ENCODE data around the gene GRK4. TPM values are rescaled to one million over a fixed set of nuclear protein-coding genes. Genes with fewer than 3 reads are reported as not detected.

Gene GRK4
- total and polyA plus RNA-seq, 2 donors (not counting 1 experiment from before 2014, with no cell fraction given), result 0.73 to 2.3 TPM

GRCh38 chr4:3025881-3026280, 62.5 kb downstream of the GRK4 start:
- Mint-ChIP-seq H3K27ac (no peak overlapping the region), H3K4me1 (no peaks in the 10 kb centered on the region), H3K27me3 (peaks cover 17% of the 10 kb centered on the region), H3K4me3 (no peak overlapping the region), H3K9me3 (ENCODE audit: insufficient read depth) (no peaks in the 10 kb centered on the region)
- DNase-seq (no peak), ATAC-seq (ENCODE audit: low read depth) (no peak)
- Histone ChIP-seq H3K27ac (ENCODE audit: low read length in 2 of 2) (no peak overlapping the region), H3K79me2 (ENCODE audit: control insufficient read depth, insufficient read depth, low read length) (no peaks in the 10 kb centered on the region), H3K9me3 (ENCODE audit: control extremely low read depth in 1 of 3, control insufficient read depth in 2 of 3, insufficient read depth in 1 of 3, low read length in 2 of 3) (peaks cover 0 to 11% (median 0%) of the 10 kb centered on the region in 3 donors), H3K4me3 (ENCODE audit: control extremely low read depth in 1 of 5, extremely low read depth in 1 of 5, insufficient read depth in 1 of 5, low read depth in 2 of 5, low read length in 4 of 5) (no peak overlapping the region), H3K4me1 (ENCODE audit: control insufficient read depth in 2 of 2, insufficient read depth in 2 of 2, low read length in 2 of 2) (no peaks in the 10 kb centered on the region), H3K9ac (ENCODE audit: low read length) (no peak overlapping the region), H3K4me2 (replicated peaks; ENCODE audit: low read depth, low read length, poor library complexity, severe bottlenecking) (no peak overlapping the region), H2AFZ (ENCODE audit: insufficient read depth, low read depth, low read length, poor library complexity, severe bottlenecking) (no peak overlapping the region), H4K20me1 (ENCODE audit: control insufficient read depth, insufficient read depth, low read length, poor library complexity, severe bottlenecking) (no peaks in the 10 kb centered on the region), H3K36me3 (replicated peaks in 1 of 2; ENCODE audit: control extremely low read depth in 1 of 2, control insufficient read depth in 1 of 2, extremely low read depth in 1 of 2, insufficient read depth in 2 of 2, low read length in 1 of 2) (no peaks in the 10 kb centered on the region), H3K27me3 (replicated peaks in 1 of 4; ENCODE audit: control extremely low read depth in 1 of 4, control insufficient read depth in 3 of 4, insufficient read depth in 4 of 4, low read length in 3 of 4) (peaks cover 0 to 6% (median 2%) of the 10 kb centered on the region in 4 experiments)
- CTCF ChIA-PET, result no interaction called here
- WGBS (ENCODE audit: insufficient coverage), result 95% methylated on average over 17 of the region's 21 CpGs
- intact Hi-C loops (cut with micrococcal nuclease), result no loop called here
- TF ChIP-seq EZH2 (IDR thresholded peaks at IDR 0.05; ENCODE audit: borderline replicate concordance, insufficient read depth, low read depth, low read length, poor library complexity, severe bottlenecking) (no peak), CTCF (IDR thresholded peaks at IDR 0.05) (no peak)
- POLR2A ChIA-PET, result no interaction called here

GRCh38 chr4:3026540-3026939, 63.2 kb downstream of the GRK4 start:
- H3K9ac ChIP-seq (ENCODE audit: low read length), result no peak overlapping the region
- no peak overlapping the region for H3K27ac ChIP-seq (ENCODE audit: low read length in 2 of 2)
- POLR2A ChIA-PET, result no interaction called here
- peaks cover 0 to 6% (median 2%) of the 10 kb centered on the region in 4 experiments for H3K27me3 ChIP-seq (replicated peaks in 1 of 4; ENCODE audit: control extremely low read depth in 1 of 4, control insufficient read depth in 3 of 4, insufficient read depth in 4 of 4, low read length in 3 of 4)
- H3K4me3 ChIP-seq (ENCODE audit: control extremely low read depth in 1 of 5, extremely low read depth in 1 of 5, insufficient read depth in 1 of 5, low read depth in 2 of 5, low read length in 4 of 5), result no peak overlapping the region
- H3K4me3 Mint-ChIP-seq, result no peak overlapping the region
- no peak overlapping the region for H2AFZ ChIP-seq (ENCODE audit: insufficient read depth, low read depth, low read length, poor library complexity, severe bottlenecking)
- H3K79me2 ChIP-seq (ENCODE audit: control insufficient read depth, insufficient read depth, low read length), result no peaks in the 10 kb centered on the region
- no peak for DNase-seq
- H4K20me1 ChIP-seq (ENCODE audit: control insufficient read depth, insufficient read depth, low read length, poor library complexity, severe bottlenecking), result no peaks in the 10 kb centered on the region
- no peak overlapping the region for H3K4me2 ChIP-seq (replicated peaks; ENCODE audit: low read depth, low read length, poor library complexity, severe bottlenecking)
- 89% methylated on average over 4 of the region's 9 CpGs for WGBS (ENCODE audit: insufficient coverage)
- no peaks in the 10 kb centered on the region for H3K9me3 Mint-ChIP-seq (ENCODE audit: insufficient read depth)
- TF ChIP-seq CTCF (IDR thresholded peaks at IDR 0.05) (no peak), EZH2 (IDR thresholded peaks at IDR 0.05; ENCODE audit: borderline replicate concordance, insufficient read depth, low read depth, low read length, poor library complexity, severe bottlenecking) (no peak)
- peaks cover 17% of the 10 kb centered on the region for H3K27me3 Mint-ChIP-seq
- no peaks in the 10 kb centered on the region for H3K36me3 ChIP-seq (replicated peaks in 1 of 2; ENCODE audit: control extremely low read depth in 1 of 2, control insufficient read depth in 1 of 2, extremely low read depth in 1 of 2, insufficient read depth in 2 of 2, low read length in 1 of 2)
- CTCF ChIA-PET, result no interaction called here
- ATAC-seq (ENCODE audit: low read depth), result no peak
- no peaks in the 10 kb centered on the region for H3K4me1 Mint-ChIP-seq
- peaks cover 0 to 11% (median 0%) of the 10 kb centered on the region in 3 donors for H3K9me3 ChIP-seq (ENCODE audit: control extremely low read depth in 1 of 3, control insufficient read depth in 2 of 3, insufficient read depth in 1 of 3, low read length in 2 of 3)
- no peak overlapping the region for H3K27ac Mint-ChIP-seq
- intact Hi-C loops (cut with micrococcal nuclease), result no loop called here
- H3K4me1 ChIP-seq (ENCODE audit: control insufficient read depth in 2 of 2, insufficient read depth in 2 of 2, low read length in 2 of 2), result no peaks in the 10 kb centered on the region
